Nucleus accumbens (tissue), 56 donors: ENCODE data around the gene NDUFB3.

ENCODE experiments used
- DNase-seq, 56 donors: peaks; one replicate each; lab custom pipeline; 2025; lab: John Stamatoyannopoulos, UW

NDUFB3 gene

DNA sequence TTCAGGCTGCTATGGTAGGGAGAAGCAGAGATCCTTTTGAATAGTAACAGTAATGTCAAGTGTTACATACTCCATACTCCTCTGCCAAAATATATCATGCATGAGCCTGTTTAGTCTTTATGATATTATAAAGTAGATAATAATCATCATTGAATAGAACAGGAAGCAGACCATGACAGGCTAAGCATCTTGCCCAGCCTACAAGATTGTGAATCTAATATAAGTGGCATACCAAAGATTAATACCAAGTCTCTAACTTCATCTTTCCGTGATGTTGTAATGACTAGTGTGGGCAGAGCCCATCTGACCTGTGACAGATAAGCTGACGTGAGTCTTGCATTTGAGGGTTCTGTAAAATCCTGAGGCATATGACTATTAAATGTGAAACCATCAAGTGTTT, 13.1 kb downstream of the NDUFB3 start:
- no peak for DNase-seq

DNA sequence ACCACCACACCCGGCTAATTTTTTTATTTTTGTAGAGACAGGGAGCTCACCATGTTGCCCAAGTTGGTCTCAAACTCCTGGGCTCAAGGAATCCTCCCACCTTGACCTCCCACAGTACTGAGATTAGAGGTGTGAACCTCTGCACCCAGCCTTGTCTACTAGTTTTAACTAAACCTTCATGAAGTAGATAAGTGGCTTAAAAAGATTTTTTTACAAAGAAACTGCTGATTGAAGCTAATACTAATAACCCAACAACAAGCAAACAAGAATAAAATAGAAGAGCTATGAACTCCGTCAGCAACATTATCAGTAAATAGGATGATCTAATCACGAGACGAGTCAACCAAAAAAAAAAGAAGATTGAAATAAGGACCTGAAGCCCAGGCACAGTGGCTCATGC, 18.8 kb downstream of the NDUFB3 start:
- DNase-seq: no peak

DNA sequence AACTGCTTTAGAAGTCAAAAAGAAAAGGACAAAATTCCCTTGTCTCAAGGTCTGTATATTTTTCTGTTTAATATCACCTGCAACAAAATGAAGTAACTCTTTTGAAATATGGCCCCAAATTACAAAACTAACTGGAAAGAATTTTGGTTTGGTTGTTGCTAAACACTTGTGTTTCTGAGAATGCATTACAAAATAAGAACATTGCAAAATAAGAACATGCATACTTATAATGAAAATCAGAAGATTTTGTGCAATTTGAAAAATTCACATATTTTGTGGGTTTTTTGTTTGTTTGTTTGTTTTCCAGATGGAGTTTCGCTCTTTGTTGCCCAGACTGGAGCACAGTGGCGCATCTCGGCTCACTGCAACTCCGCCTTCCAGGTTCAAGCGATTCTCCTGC, 21.8 kb downstream of the NDUFB3 start:
- DNase-seq: no peak

DNA sequence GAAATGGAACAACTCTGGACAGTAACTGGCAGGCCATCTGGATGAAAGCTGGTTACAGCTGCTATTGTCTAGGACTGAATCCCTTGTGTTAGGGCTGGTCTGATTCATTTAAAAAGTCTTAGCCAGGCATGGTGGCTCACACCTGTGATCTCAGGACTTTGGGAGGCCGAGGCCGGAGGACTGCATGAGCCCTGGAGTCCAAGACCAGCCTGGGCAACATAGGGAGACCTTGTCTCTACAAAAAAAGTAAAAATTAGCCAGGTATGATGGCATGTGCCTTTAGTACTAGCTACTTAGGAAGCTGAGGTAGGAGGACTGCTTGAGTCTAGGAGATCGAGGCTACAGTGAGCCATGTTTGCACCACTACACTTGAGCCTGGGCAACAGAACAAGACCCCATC, 28.7 kb downstream of the NDUFB3 start:
- DNase-seq: no peak

DNA sequence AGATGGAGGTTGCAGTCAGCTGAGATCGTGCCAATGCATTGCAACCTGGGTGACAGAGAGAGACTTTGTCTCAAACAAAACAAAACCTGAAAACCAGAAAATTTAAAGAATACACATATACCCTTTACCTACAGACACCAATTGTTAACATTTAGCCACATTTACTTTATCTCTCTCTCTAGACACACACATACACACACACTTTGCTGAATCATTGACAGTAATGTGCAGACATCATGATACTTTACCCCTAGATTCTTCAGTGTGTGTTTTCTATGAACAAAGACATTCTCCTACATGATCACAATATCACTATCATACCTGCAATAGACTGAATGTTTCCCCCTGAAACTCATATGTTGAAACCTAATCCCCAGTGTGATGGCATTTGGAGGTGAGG, 34.0 kb downstream of the NDUFB3 start:
- no peak for DNase-seq

DNA sequence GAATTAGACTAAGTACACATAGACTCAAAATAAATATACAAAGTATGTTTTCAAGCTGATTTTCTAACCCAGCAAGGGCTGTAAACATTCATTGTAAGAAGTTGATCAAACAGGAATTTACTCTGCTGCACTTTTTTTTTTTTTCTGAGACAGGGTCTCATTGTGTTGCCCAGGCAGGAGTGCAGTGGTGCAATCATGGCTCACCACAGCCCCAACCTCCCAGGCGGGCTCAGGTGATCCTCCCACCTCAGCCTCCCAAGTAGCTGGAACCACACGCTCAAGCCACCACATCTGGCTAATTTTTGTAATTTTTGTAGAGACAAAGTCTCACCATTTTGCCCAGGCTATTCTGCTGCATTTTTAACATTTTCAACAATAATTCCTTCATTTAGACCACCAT, 35.8 kb downstream of the NDUFB3 start:
- no peak for DNase-seq

DNA sequence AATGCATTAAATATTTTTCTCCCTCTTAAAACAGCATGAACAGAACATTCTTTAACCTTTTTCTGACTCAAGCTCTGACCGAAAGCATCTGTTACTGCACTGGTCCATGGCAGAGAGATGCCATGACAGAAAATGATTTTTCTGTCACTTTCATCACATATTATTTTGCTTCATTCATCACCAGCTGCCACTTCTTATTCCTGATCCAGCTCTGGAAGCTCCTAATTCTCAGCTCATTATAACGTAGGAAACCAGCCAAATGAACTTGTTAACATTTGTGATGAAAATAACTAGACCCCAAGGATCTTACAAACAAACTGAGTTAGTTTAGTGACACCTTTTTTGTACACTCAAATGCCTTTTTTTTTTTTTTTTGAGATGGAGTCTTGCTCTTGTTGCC, 36.5 kb downstream of the NDUFB3 start:
- no peak for DNase-seq

DNA sequence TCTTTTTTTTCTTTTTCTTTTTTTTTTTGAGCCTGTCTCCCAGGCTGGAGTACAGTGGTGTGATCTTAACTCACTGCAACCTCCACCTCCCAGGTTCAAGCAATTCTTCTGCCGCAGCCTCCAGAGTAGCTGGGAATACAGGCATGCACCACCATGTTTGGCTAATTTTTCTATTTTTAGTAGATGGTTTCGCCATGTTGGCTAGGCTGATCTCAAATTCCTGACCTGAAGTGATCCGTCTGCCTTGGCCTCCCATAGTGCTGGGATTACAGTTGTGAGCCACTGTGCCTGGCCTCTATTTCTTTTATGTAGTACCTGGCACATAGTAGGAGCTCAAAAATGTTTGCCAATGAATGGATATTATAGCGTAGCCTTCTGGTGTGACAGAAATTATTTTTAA, 37.4 kb downstream of the NDUFB3 start:
- no peak for DNase-seq

DNA sequence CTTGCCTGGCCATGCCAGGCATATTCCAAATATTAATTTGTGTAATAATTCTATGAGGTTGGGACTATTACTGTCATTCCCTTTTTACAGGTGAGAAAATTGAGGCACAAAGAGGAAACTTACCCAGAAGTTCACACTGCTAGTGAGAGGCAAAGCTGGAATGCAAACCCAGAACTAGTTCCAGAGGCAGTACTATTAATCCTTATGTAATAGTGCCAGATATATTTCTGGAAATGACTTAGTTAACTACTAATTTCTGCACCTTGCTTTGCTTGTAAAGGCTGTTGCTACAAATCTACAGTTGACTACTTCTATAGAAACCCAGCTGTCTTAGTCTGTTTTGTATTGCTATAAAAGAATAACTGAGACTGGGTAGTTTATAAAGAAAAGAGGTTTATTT, 38.8 kb downstream of the NDUFB3 start:
- no peak for DNase-seq

DNA sequence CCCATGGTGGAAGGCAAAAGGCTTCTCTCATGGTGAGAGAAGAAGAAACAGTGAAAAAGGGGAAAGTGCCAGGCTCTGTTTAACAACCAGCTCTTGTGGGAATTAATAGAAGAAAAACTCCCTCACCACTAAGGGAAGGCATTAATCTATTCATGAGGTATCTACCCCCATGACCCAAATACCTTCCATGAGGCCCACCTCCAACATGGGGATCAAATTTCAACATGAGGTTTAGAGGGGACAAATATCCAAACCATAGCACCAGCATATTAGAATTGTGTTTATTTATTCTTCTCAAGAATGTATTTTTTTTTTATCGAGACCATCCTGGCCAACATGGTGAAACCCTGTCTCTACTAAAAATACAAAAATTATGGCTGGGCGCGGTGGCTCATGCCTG, 39.3 kb downstream of the NDUFB3 start:
- DNase-seq: no peak

DNA sequence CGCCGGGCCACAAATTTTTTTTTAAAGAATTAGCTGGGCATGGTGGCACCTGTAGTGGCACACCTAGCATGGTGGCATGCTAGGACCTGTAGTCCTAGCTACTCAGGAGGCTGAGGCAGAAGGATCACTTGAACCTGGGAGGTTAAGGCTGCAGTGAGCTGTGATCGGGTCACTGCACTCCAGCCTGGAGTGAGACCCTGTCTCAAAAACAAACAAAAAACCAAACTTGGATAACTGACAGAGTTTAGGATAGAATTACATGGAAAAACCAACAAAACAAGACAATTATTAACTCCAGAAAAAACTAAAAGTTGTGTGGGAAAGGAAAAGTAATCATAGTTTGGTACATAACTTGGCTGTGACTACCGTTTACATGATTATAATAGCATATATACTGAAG, 42.5 kb downstream of the NDUFB3 start:
- DNase-seq: no peak

DNA sequence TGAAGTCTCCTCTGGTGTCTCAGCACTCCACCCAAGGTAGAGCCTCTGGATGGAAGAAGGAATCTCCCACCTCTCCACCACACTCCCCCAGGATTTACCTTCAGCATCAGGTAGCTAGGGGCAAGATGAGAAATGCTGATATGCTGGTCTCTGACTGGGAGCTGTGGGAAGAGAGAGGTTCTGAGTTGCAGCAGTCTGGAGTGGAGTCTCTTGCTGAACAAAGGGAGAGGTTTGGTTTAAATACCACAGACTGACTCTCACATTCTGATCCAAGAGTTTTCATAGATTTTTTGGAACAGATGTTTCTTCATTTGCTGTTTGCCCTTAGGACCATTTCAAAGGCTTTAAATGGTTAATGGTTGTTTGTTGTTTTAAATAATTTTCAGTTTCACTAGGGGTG, 43.0 kb downstream of the NDUFB3 start:
- no peak for DNase-seq

DNA sequence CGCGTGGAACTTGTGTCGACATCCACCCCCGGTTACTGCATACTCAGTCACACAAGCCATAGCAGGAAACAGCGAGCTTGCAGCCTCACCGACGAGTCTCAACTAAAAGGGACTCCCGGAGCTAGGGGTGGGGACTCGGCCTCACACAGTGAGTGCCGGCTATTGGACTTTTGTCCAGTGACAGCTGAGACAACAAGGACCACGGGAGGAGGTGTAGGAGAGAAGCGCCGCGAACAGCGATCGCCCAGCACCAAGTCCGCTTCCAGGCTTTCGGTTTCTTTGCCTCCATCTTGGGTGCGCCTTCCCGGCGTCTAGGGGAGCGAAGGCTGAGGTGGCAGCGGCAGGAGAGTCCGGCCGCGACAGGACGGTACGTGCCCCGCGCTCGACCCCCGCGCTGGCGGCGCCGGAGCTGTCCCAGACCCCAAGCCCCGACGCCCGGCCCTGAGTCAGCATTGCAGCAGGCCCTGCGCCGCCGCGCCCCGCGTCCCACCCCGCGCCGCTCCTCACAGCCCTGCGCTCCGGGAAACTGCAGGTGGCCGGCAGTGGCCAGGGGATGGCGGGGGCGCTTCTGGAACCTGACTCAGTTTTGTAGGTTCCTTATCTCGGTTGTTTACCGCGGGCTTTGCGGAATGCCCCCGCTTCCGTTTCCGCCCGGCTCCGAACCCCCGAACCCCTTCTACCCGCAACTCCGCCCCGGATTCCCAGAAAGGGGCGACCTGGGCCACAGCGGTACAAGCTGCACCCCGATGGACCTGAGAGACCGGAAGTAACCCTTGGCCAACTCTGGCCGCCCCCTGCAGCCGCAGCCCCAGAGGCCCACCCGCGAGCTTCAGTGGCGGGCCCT, 44.5 kb downstream of the NDUFB3 start, which contains the start of gene CFLAR:
CFLAR (plus strand) TSS at position 50 of the 844 bp plus-strand sequence. CDS start 13,702 bp downstream, outside the sequence.
- peak in 51 of 56 donors; percentile 8 to 84 (median 65) for DNase-seq

DNA sequence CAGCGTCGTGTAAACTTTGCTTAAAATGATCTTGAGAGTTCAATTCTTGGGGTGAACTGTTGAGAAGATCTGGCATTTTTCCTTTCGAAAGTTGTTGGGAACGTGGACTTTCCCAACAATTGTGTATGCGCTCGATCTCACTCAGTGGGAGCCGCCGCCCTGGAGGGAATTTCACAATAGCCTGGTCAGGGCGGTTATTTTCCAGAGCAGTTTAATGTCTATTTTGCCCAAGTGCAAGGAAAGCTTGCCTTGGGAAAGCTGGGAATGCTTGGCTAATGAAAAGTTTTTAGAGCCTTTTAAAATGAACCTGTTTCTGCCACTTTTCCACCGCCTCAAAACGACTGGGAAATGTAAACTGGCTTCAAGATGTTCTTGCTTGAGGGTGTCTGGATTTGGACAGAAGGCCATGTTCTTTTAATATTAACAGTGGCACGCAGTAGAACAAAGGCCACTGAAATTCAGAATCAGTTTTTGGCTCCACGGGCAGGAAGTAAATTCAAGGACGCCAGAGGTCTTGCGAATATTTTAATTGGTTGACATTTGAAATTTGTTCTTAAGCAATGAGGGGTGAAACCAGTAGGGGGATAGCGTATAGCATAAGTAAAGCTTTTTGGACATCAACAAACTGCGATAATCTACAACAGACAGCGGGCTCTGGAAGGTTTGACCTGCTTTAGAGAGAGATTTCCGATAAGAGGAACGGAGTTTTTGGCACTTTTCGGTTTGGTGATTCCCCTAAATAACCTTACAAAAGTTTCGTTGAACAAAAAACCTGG, 45.3 kb downstream of the NDUFB3 start:
- DNase-seq: peak in 17 of 56 donors; percentile 42 to 82 (median 56)

DNA sequence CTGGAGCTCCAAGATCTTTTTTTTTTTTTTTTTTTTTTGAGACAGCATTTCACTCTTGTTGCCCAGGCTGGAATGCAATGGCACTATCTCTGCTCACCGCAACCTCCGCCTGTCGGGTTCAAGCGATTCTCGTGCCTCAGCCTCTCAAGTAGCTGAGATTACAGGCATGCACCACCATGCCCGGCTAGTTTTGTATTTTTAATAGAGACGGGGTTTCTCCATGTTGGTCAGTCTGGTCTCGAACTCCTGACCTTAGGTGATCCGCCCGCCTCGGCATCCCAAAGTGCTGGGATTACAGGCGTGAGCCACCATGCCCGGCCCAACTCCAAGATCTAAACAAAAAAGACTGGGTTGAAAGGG, 45.9 kb downstream of the NDUFB3 start:
- DNase-seq: peak in 1 of 56 donors; percentile 30

DNA sequence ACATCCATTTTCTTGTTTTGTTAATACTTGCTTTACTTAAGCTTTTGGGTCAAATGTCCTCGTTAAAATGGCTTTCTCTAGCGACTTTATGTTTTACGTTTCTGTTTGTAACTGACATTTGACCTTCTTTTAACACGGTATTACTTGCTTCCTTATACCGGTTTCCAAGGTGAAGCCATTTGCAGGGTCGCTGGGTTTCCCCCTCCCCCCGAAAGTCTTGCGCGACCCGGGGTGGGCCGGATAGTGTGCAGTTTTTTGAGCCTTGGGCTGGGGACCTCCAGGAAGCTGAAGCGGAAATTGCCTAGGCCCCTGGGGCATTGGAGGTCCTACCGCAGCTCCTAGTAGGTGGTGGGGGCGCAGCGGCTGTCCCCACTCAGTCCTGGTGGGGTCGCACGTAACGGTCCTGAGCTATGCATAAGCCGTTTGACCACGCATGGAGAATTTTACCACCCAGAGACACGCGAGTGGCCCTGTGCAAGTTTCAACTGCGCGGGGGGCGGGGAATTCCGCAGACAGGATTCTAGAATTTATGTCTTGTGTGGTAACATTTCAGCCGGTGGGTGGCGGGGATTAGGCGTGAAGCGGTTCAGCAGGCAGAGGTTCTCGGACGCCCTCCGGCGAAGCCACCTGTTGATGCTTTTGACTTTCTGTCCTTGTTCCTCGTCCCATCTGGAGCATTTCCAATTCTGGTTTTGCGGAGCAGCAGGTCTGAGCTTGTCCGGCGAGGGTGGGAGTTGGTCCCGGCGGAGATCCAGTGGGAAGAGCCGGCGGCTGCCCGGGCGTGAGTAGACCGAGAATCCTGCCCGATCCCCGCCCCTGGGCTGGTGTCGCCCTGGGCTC, 46.5 kb downstream of the NDUFB3 start:
- peak in 55 of 56 donors; percentile 17 to 89 (median 67) for DNase-seq

DNA sequence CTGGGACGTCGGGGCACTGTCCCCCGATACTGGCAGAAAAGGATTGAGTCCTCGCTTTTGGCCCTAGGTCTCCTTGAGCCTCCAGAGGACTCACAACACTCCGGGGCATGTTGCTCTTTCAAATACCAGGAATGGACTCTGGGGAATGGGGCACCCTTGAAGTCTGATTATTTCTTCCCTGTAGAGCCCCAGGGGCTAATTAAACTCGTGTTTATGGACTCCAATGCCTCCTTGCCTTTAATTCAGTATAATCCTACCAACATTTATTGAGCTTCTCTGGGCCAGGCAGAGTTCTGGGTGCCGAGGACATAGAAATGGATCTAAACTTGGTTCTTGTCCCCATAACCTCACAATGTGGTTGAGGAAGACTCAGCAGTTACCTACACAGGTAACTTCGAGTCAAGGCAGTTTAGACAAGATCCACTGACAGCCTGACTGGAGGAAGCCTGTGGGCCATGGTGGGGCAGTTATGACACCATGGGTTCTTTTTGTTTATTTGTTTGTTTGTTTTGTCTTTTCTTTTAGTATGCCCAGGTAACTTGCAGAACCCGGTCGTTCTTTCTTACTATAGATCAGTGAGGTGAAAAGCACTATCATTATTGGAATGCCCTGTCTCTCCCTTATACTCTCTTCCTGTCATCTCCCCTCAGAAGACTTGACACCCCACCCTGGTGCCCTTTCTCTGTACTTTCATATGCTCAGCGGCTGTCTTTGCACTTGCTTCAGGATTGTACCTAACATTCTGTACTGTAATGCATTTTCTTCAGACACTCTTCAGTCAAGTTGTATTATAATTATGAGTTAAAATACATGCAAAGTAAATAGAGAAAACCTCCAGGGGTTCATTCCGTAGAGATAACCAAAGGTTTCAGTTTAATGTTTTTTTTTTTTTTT, 47.4 kb downstream of the NDUFB3 start:
- DNase-seq: peak in 4 of 56 donors; percentile 25 to 53 (median 50)

DNA sequence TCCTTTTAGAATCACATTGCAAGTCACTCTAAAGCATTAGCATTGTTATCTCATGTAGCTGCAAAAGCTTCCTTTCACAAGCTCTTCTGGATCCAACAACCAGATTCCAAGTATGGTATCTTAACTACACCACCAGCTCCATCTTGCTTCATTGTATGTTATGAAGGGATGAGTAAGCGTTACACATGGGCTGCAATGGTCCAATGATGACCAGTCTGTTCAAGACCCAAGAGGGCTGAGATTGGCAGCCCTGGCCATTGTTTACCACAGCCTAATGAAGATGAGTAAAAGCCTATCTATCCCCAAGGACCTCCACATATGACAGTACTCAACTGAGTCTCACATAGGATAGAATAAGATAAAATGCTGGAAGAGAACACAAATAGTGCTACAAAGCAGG, 50.5 kb downstream of the NDUFB3 start:
- peak in 1 of 56 donors; percentile 13 for DNase-seq

DNA sequence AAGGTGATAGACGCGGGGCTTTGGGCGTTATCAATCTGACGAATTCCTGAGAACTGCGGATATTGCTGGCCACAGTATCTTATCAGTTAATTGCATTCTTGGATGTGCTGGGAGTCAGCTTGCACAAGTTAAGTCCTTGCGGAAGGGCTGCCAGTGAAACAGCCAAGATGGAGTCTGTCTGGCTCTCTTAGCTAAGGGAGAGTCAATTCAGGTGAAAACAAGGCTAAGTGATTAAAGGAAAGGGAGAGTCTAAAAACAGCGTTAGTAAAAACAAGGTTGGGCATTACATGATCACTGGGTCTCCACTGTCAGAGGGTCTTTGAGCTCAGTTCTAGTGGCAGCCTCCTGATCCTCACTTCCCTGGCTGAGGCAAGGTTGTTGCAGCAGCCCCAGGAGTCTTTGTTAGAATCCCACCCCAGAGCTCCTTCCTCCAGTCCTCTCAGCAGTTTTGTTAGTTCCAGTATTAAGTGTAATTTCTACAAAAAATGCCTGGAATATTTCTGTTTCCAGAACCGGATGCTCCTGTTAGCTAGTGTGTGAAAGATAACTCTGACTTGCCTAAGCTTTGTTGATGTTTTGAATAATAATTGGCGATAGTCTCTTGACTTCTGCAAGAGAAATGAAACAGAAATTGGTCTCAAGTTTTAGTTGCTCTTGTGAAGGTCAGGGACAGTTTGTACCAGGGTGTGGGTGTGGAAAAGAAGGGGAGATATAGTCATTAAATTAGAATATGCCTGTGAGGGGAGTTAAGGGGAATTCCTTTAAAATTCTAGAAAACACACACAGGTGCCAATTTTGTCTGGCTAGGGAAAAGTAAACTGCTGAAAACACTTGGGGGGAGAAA, 54.7 kb downstream of the NDUFB3 start:
- DNase-seq: no peak
